Stomach smooth muscle (tissue), 2 donors: ENCODE measurements around the gene PNMT.

Experiments
- H3K27ac ChIP-seq: one replicate; pipeline ENCODE4 v1.7.0; 2013; ENCODE audit warnings: mild to moderate bottlenecking, low read length, inconsistent platforms
- H3K27me3 ChIP-seq, 2 donors: one replicate each; pipeline ENCODE4 v1.7.0; 2013; ENCODE audit warnings: low read length in 2 of 2; ENCODE audit not compliant: insufficient read depth in 2 of 2, control insufficient read depth in 1 of 2
- H3K36me3 ChIP-seq, 2 donors: one replicate each; pipeline ENCODE4 v1.7.0; 2013; ENCODE audit warnings: low read length in 2 of 2; ENCODE audit not compliant: control insufficient read depth in 2 of 2, insufficient read depth in 2 of 2
- H3K4me1 ChIP-seq: one replicate; pipeline ENCODE4 v1.7.0; 2013; ENCODE audit warnings: low read length; ENCODE audit not compliant: control insufficient read depth, insufficient read depth
- H3K4me3 ChIP-seq, 2 donors: one replicate each; pipeline ENCODE4 v1.7.0; 2013; ENCODE audit warnings: low read length in 2 of 2
- H3K9ac ChIP-seq, 2 donors: one replicate each; pipeline ENCODE4 v1.7.0; 2013; ENCODE audit warnings: low read length in 2 of 2, mild to moderate bottlenecking in 1 of 2
- H3K9me3 ChIP-seq, 2 donors: one replicate each; pipeline ENCODE4 v1.7.0; 2013; ENCODE audit warnings: low read length in 2 of 2; ENCODE audit not compliant: control insufficient read depth in 2 of 2
- donor health status: healthy.
- donor health status: Pancreatic carcinoma.

Gene PNMT

GRCh38 chr17:39716879-39717536 is 48.8 kb downstream of the PNMT start:
- Histone ChIP-seq H3K36me3 (peaks cover 27 to 32% of the 10 kb centered on the region in 2 donors), H3K27me3 (no peaks in the 10 kb centered on the region), H3K4me1 (peaks cover 3% of the 10 kb centered on the region), H3K4me3 (no peak overlapping the region), H3K9ac (no peak overlapping the region), H3K27ac (no peak overlapping the region), H3K9me3 (no peaks in the 10 kb centered on the region)

GRCh38 chr17:39717660-39718059 is 49.4 kb downstream of the PNMT start:
- Histone ChIP-seq H3K4me3 (no peak overlapping the region), H3K4me1 (peaks cover 3% of the 10 kb centered on the region), H3K27me3 (no peaks in the 10 kb centered on the region), H3K36me3 (peaks cover 22 to 32% of the 10 kb centered on the region in 2 donors), H3K9ac (no peak overlapping the region), H3K27ac (no peak overlapping the region), H3K9me3 (no peaks in the 10 kb centered on the region)

- no peak overlapping the region for H3K4me3 ChIP-seq
- H3K4me1 ChIP-seq: peaks cover 3% of the 10 kb centered on the region
- H3K27me3 ChIP-seq: no peaks in the 10 kb centered on the region
- H3K9ac ChIP-seq: no peak overlapping the region
- H3K36me3 ChIP-seq: peaks cover 20 to 33% of the 10 kb centered on the region in 2 donors
- H3K27ac ChIP-seq: no peak overlapping the region
- no peaks in the 10 kb centered on the region for H3K9me3 ChIP-seq
Measured at GRCh38 chr17:39719563-39720355, 51.5 kb downstream of the PNMT start.
